ENCODE data around the gene GORAB.

DNA sequence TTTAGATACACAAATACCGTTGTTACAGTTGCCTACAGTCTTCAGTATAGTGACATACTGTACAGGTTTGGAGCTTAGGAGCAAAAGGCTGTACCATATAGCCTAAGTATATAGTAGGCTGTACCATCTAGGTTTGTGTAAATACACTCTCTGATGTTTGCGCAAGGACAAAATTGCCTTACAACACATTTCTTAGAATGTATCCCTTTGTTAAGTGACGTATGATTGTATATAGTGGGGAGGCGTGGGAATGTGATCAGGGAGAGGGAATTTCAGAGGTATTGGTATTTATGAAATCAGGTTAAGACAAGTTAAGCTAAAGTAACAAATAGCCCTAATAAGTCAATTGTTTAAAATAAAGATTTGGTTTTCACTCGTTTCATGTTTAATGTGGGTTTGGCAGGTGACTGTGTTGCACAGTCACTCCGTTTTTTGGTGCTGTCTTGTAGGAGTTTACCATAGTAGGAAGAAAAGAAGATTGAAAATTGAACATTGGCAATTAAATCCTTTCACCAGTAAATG, 2.7 kb downstream of the GORAB start:
- TF ChIP-seq POLR2AphosphoS5 (IDR thresholded peaks at IDR 0.05; ENCODE audit: low read depth, low read length) (no peak), NRF1 (IDR thresholded peaks at IDR 0.05; ENCODE audit: low read depth, low read length) (no peak), RAD21 (IDR thresholded peaks at IDR 0.05; ENCODE audit: low read length) (no peak), RFX5 (IDR thresholded peaks at IDR 0.05; ENCODE audit: low read length) (no peak), CTCF (IDR thresholded peaks at IDR 0.05) (no peak), REST (IDR thresholded peaks at IDR 0.05; ENCODE audit: low read depth, low read length) (no peak), JUND (IDR thresholded peaks at IDR 0.05) (no peak), EZH2phosphoT487 (IDR thresholded peaks at IDR 0.05; ENCODE audit: borderline replicate concordance, low read depth) (no peak), SIN3A (IDR thresholded peaks at IDR 0.05; ENCODE audit: borderline replicate concordance, low read depth, low read length) (no peak)
